B cell (primary cell): ENCODE results near the gene DNAJC10. TPM values are rescaled to one million over a fixed set of nuclear protein-coding genes. Genes with fewer than 3 reads are reported as not detected.
"Not testable (repeated sequence)": the region's sequence is repeated elsewhere in the genome, so short reads cannot be mapped to it uniquely, and the experiment has no call there.

Source experiments
- ATAC-seq: fragments of 200-7000 bp; cut with Tn5 transposase; one replicate; pipeline ENCODE4 v1.10.0; 2021; ENCODE audit warnings: low read depth, mild to moderate bottlenecking, moderate number of reproducible peaks, moderate library complexity
- CTCF ChIA-PET: fragments of 350-600 bp; sonication (Branson Sonifier 250); formaldehyde crosslinking; loops from one replicate; lab custom pipeline; 2021; ENCODE audit warnings: antibody characterized with exemption, inconsistent platforms; lab: Charles Lee
- POLR2A ChIA-PET: fragments of 350-600 bp; sonication (Branson Sonifier 250); formaldehyde crosslinking; loops from one replicate; lab custom pipeline; 2021; ENCODE audit warnings: antibody characterized with exemption; lab: Charles Lee
- DNase-seq: peaks from one replicate; pipeline ENCODE4 v3.0.0; 2013
- H2AFZ ChIP-seq: 2 replicates; pipeline ENCODE4 v1.6.1; 2012; ENCODE audit warnings: mild to moderate bottlenecking, low read depth, low read length; ENCODE audit not compliant: insufficient read depth, poor library complexity, severe bottlenecking
- H3K27ac ChIP-seq, 2 donors: 1 replicate in 1 of 2; 2 replicates in 1 of 2; pipeline ENCODE4 v1.5.1; 2012 to 2013; ENCODE audit warnings: low read length in 2 of 2, mild to moderate bottlenecking in 2 of 2, moderate library complexity in 1 of 2
- H3K27me3 ChIP-seq, 4 experiments: fragments of 200-600 bp in 1 of 4; sonication (generic) in 1 of 4; replicated peaks in 1 of 4; 1 replicate in 2 of 4; 2 replicates in 2 of 4; pipeline versions ENCODE4 v1.6.1 to v1.7.0; 2013 to 2016; ENCODE audit warnings: low read length in 3 of 4, mild to moderate bottlenecking in 2 of 4, mixed read lengths in 1 of 4, moderate library complexity in 1 of 4; ENCODE audit not compliant: insufficient read depth in 4 of 4, control insufficient read depth in 3 of 4; ENCODE audit errors: control extremely low read depth in 1 of 4
- H3K36me3 ChIP-seq, 2 experiments: replicated peaks in 1 of 2; 1 replicate in 1 of 2; 2 replicates in 1 of 2; pipeline versions ENCODE4 v1.6.1 to v1.7.1; 2013; ENCODE audit warnings: low read length in 1 of 2; ENCODE audit not compliant: insufficient read depth in 2 of 2, control insufficient read depth in 1 of 2; ENCODE audit errors: control extremely low read depth in 1 of 2, extremely low read depth in 1 of 2
- H3K4me1 ChIP-seq, 2 donors: fragments of 200-600 bp in 1 of 2; sonication (generic) in 1 of 2; 1 replicate in 1 of 2; 2 replicates in 1 of 2; pipeline versions ENCODE4 v1.5.1 to v1.6.1; 2013 to 2017; ENCODE audit warnings: low read length in 2 of 2; ENCODE audit not compliant: control insufficient read depth in 2 of 2, insufficient read depth in 2 of 2
- H3K4me2 ChIP-seq: replicated peaks from 2 replicates; pipeline ENCODE3; 2012; ENCODE audit warnings: mild to moderate bottlenecking, low read depth, low read length; ENCODE audit not compliant: poor library complexity, severe bottlenecking
- H3K4me3 ChIP-seq, 5 experiments: fragments of 200-600 bp in 1 of 5; sonication (generic) in 1 of 5; 1 replicate in 3 of 5; 2 replicates in 2 of 5; pipeline versions ENCODE4 v1.5.1 to v1.7.0; 2011 to 2016; ENCODE audit warnings: low read length in 4 of 5, mild to moderate bottlenecking in 4 of 5, low read depth in 2 of 5, control low read depth in 1 of 5, moderate library complexity in 1 of 5; ENCODE audit not compliant: insufficient read depth in 1 of 5; ENCODE audit errors: control extremely low read depth in 1 of 5, extremely low read depth in 1 of 5
- H3K79me2 ChIP-seq: fragments of 200-600 bp; sonication (generic); one replicate; pipeline ENCODE4 v1.6.0; 2016; ENCODE audit warnings: low read length; ENCODE audit not compliant: control insufficient read depth, insufficient read depth
- H3K9ac ChIP-seq: fragments of 200-600 bp; sonication (generic); 2 replicates; pipeline ENCODE4 v1.6.1; 2017; ENCODE audit warnings: mild to moderate bottlenecking, low read length, moderate library complexity
- H3K9me3 ChIP-seq, 3 donors: one replicate each; pipeline versions ENCODE4 v1.6.1 to v1.7.1; 2013; ENCODE audit warnings: low read length in 2 of 3; ENCODE audit not compliant: control insufficient read depth in 2 of 3, insufficient read depth in 1 of 3; ENCODE audit errors: control extremely low read depth in 1 of 3
- H4K20me1 ChIP-seq: 2 replicates; pipeline ENCODE4 v1.6.0; 2012; ENCODE audit warnings: mild to moderate bottlenecking, low read length; ENCODE audit not compliant: insufficient read depth, control insufficient read depth, poor library complexity, severe bottlenecking
- H3K27ac Mint-ChIP-seq: one replicate; pipeline ENCODE4 v1.8.0; 2021; ENCODE audit warnings: mixed read lengths
- H3K27me3 Mint-ChIP-seq: one replicate; pipeline ENCODE4 v1.8.0; 2021; ENCODE audit warnings: mixed read lengths
- H3K4me1 Mint-ChIP-seq: one replicate; pipeline ENCODE4 v1.8.0; 2021; ENCODE audit warnings: mixed read lengths
- H3K4me3 Mint-ChIP-seq: one replicate; pipeline ENCODE4 v1.8.0; 2021; ENCODE audit warnings: mixed read lengths
- H3K9me3 Mint-ChIP-seq: one replicate; pipeline ENCODE4 v1.8.0; 2022; ENCODE audit warnings: mixed read lengths; ENCODE audit not compliant: insufficient read depth
- EZH2 ChIP-seq: IDR thresholded peaks from 2 replicates; pipeline ENCODE4 v1.6.1; 2012; ENCODE audit warnings: borderline replicate concordance, low read depth, mild to moderate bottlenecking, moderate library complexity, low read length; ENCODE audit not compliant: insufficient read depth, poor library complexity, severe bottlenecking
- WGBS: methylation state at CpG from one replicate; pipeline ENCODE4 v1.1.5; 2013; ENCODE audit warnings: missing lambda C conversion rate; ENCODE audit not compliant: insufficient coverage; 5-methylcytosine and 5-hydroxymethylcytosine counted together
- intact Hi-C: fragments of 100-400 bp; cut with micrococcal nuclease; formaldehyde crosslinking; loops from one replicate; pipeline ENCODE4 v1.10.0; 2022
- polyA plus RNA-seq: library from polyadenylated mRNA; depleted of rRNA; stranded (reverse); fragments of >200 nt; gene quantifications from 2 replicates; pipeline ENCODE4 v1.2.3, GENCODE V29; 2012
- total RNA-seq, 2 donors: library from RNA; stranded (reverse); fragments of 120-200 nt in 1 of 2; gene quantifications; 1 replicate in 1 of 2; 2 replicates in 1 of 2; pipeline versions ENCODE4 v1.2.3 to v1.2.4, GENCODE V29; 2013 to 2022
- TF ChIP-seq, protein P1 (sequence below): fragments of 200-600 bp; IDR thresholded peaks from one replicate; pipeline ENCODE4 v1.8.0; 2022; ENCODE audit warnings: antibody characterized with exemption, mild to moderate bottlenecking

Gene DNAJC10
- total and polyA plus RNA-seq, 2 donors (not counting 1 experiment from before 2014, with no cell fraction given), result 41.3 to 115 TPM

DNA sequence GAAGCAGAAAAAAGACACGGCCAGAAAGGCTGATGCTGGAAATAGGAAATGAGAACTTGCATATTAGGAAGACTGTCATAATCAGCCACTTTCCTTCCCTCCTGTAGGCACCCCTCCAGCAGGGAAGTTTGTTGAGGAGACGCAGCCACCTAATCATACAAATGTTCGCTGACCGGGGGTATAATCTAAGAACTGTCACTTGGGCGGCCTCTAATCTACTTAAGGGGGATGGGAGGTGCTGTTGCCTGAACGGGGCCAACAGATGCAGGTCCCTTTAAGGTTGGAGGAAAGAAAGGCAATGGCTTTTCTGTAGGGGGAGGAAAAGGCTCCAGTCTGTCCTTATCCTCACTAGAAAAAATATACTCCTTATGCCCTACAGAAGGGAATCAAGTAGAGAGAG lies 50.6 kb downstream of the DNAJC10 start:
- Mint-ChIP-seq H3K27ac (no peak overlapping the region), H3K4me1 (peaks cover under 1% of the 10 kb centered on the region), H3K9me3 (peaks cover 9% of the 10 kb centered on the region), H3K27me3 (no peaks in the 10 kb centered on the region), H3K4me3 (no peak overlapping the region)
- no peak overlapping the region for H3K9ac ChIP-seq
- peaks cover 14% of the 10 kb centered on the region for H3K79me2 ChIP-seq
- peaks cover 6% of the 10 kb centered on the region for H4K20me1 ChIP-seq
- peaks cover 0 to 5% (median 0%) of the 10 kb centered on the region in 3 donors for H3K9me3 ChIP-seq
- no peak for DNase-seq
- POLR2A ChIA-PET, result no interaction called here
- CTCF ChIA-PET, result no interaction called here
- H3K36me3 ChIP-seq, result peaks cover 22 to 67% of the 10 kb centered on the region in 2 experiments
- no peak overlapping the region for H3K27ac ChIP-seq
- no peak for ATAC-seq
- WGBS, result no CpG with 5 or more reads among the region's 6 CpGs
- H3K4me3 ChIP-seq, result no peak overlapping the region
- no peak overlapping the region for H3K4me2 ChIP-seq
- TF ChIP-seq, protein P1, sequence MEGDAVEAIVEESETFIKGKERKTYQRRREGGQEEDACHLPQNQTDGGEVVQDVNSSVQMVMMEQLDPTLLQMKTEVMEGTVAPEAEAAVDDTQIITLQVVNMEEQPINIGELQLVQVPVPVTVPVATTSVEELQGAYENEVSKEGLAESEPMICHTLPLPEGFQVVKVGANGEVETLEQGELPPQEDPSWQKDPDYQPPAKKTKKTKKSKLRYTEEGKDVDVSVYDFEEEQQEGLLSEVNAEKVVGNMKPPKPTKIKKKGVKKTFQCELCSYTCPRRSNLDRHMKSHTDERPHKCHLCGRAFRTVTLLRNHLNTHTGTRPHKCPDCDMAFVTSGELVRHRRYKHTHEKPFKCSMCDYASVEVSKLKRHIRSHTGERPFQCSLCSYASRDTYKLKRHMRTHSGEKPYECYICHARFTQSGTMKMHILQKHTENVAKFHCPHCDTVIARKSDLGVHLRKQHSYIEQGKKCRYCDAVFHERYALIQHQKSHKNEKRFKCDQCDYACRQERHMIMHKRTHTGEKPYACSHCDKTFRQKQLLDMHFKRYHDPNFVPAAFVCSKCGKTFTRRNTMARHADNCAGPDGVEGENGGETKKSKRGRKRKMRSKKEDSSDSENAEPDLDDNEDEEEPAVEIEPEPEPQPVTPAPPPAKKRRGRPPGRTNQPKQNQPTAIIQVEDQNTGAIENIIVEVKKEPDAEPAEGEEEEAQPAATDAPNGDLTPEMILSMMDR, result no peak
- no peak for TF ChIP-seq EZH2
- H3K4me1 ChIP-seq, result no peaks in the 10 kb centered on the region
- H3K27me3 ChIP-seq, result no peaks in the 10 kb centered on the region
- intact Hi-C loops, result no loop called here
- no peak overlapping the region for H2AFZ ChIP-seq

DNA sequence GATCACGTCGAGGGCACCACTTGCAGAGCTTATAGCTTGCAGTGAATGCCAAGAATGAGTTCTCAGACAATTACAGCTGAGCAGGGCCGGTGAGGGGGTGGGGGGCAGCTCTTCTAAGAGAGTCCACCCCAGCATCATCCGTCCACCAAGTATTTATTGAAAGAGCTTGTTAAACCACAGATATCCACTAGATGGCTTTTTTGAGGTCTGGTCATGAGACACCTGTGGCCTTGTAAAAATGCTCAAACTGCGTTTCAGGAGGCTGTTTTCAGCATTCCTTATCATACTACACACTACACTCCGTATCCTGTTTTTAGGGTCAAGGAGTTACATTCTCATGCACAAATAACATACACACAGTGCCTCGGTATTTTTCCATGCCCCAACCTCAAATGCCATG lies 51.5 kb downstream of the DNAJC10 start:
- no peaks in the 10 kb centered on the region for H3K27me3 ChIP-seq
- H3K9me3 ChIP-seq, result peaks cover 0 to 5% (median 1%) of the 10 kb centered on the region in 3 donors
- H3K27ac Mint-ChIP-seq, result no peak overlapping the region
- H3K27ac ChIP-seq, result no peak overlapping the region
- DNase-seq, result no peak
- H3K4me1 ChIP-seq, result no peaks in the 10 kb centered on the region
- H3K4me2 ChIP-seq, result no peak overlapping the region
- peaks cover 14% of the 10 kb centered on the region for H3K9me3 Mint-ChIP-seq
- no peak overlapping the region for H3K4me3 ChIP-seq
- H2AFZ ChIP-seq, result no peak overlapping the region
- no peak overlapping the region for H3K9ac ChIP-seq
- peaks cover 16 to 57% of the 10 kb centered on the region in 2 experiments for H3K36me3 ChIP-seq
- POLR2A ChIA-PET, result no interaction called here
- CTCF ChIA-PET, result interaction anchor here (0.7 to 1.2 kb wide), 4 partner anchors 11 to 212 kb away, joined by 3 to 18 read pairs (median 4); no protein-coding TSS in a partner anchor
- peaks cover 6% of the 10 kb centered on the region for H4K20me1 ChIP-seq
- no peak overlapping the region for H3K4me3 Mint-ChIP-seq
- no peak for TF ChIP-seq EZH2
- TF ChIP-seq, protein P1, result peak; percentile 23
- WGBS, result 83% methylated on average over 1 of the region's 7 CpGs
- ATAC-seq, result no peak
- H3K79me2 ChIP-seq, result peaks cover 10% of the 10 kb centered on the region
- intact Hi-C loops, result no loop called here
- peaks cover 8% of the 10 kb centered on the region for H3K4me1 Mint-ChIP-seq
- H3K27me3 Mint-ChIP-seq, result no peaks in the 10 kb centered on the region

DNA sequence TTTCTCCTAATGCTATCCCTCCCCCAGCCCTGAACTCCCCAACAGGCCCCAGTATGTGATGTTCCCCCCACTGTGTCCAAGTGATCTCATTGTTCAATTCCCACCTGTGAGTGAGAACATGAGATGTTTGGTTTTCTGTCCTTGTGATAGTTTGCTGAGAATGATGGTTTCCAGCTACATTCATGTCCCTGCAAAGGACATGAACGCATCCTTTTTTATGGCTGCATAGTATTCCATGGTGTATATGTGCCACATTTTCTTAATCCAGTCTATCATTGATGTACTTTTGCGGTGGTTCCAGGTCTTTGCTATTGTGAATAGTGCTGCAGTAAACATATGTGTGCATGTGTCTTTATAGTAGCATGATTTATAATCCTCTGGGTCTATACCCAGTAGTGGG lies 52.9 kb downstream of the DNAJC10 start:
- H2AFZ ChIP-seq, H3K27ac Mint-ChIP-seq, POLR2A ChIA-PET, H3K27ac ChIP-seq, H3K9ac ChIP-seq, H3K4me3 ChIP-seq, H3K4me1 ChIP-seq, CTCF ChIA-PET, H3K9me3 ChIP-seq, DNase-seq, intact Hi-C loops, H3K4me3 Mint-ChIP-seq, H3K27me3 Mint-ChIP-seq, H4K20me1 ChIP-seq, ATAC-seq, H3K27me3 ChIP-seq, H3K4me2 ChIP-seq: not testable (repeated sequence)
- WGBS, result no CpG with 5 or more reads among the region's 2 CpGs
- Mint-ChIP-seq H3K9me3 (peaks cover 14% of the 10 kb centered on the region), H3K4me1 (peaks cover 13% of the 10 kb centered on the region)
- Histone ChIP-seq H3K36me3 (peaks cover 16 to 44% of the 10 kb centered on the region in 2 experiments), H3K79me2 (peaks cover 10% of the 10 kb centered on the region)
